ENCODE data around the gene PABPC1L2A. TPM values are rescaled to one million over a fixed set of nuclear protein-coding genes. Genes with fewer than 3 reads are reported as not detected.

Gene PABPC1L2A
- total and polyA plus RNA-seq, 2 donors, result 0.03 TPM; not detected in 1

Other genes starting within 250 kb of the PABPC1L2A start
- gene FAM236C, start 166.9 kb downstream of the PABPC1L2A start, total RNA-seq, result not detected
- gene FAM236C, start 166.9 kb downstream of the PABPC1L2A start, polyA plus RNA-seq, result not detected
- gene FAM236A, start 141.3 kb downstream of the PABPC1L2A start, total RNA-seq, result not detected
- not detected for gene FAM236A, start 141.3 kb downstream of the PABPC1L2A start, polyA plus RNA-seq
- gene DMRTC1, start 135.7 kb downstream of the PABPC1L2A start, total RNA-seq, result not detected
- gene DMRTC1, start 135.7 kb downstream of the PABPC1L2A start, polyA plus RNA-seq, result not detected
- gene PABPC1L2B, start 76.6 kb downstream of the PABPC1L2A start, total RNA-seq, result not detected
- not detected for gene PABPC1L2B, start 76.6 kb downstream of the PABPC1L2A start, polyA plus RNA-seq
- 7.2 TPM for gene NAP1L2, start 135.3 kb upstream of the PABPC1L2A start, total RNA-seq
- gene NAP1L2, start 135.3 kb upstream of the PABPC1L2A start, polyA plus RNA-seq, result 6.4 TPM

All from urinary bladder (tissue), 2 donors.